Left lung (tissue), 10 donors: ENCODE results near the gene STARD3. TPM values are rescaled to one million over a fixed set of nuclear protein-coding genes. Genes with fewer than 3 reads are reported as not detected.

Source experiments
- ATAC-seq: fragments of 200-7000 bp; cut with Tn5 transposase; one replicate; pipeline ENCODE4 v1.9.1; 2020; ENCODE audit warnings: moderate library complexity
- DNase-seq, 4 donors: peaks; one replicate each; pipeline ENCODE4 v3.0.0-alpha.2; 2013 to 2020
- H3K27ac ChIP-seq, 2 donors: fragments of 200-600 bp; sonication (generic) in 1 of 2; one replicate each; pipeline versions ENCODE4 v1.5.0 to v1.8.0; 2020 to 2021
- H3K27me3 ChIP-seq, 2 donors: fragments of 200-600 bp; sonication (generic) in 1 of 2; one replicate each; pipeline versions ENCODE4 v1.5.0 to v1.8.0; 2020 to 2021
- H3K36me3 ChIP-seq, 2 donors: fragments of 200-600 bp; sonication (generic) in 1 of 2; one replicate each; pipeline versions ENCODE4 v1.5.0 to v1.8.0; 2020 to 2021
- H3K4me1 ChIP-seq, 2 donors: fragments of 200-600 bp; one replicate each; pipeline ENCODE4 v1.8.0; 2021
- H3K4me3 ChIP-seq, 2 donors: fragments of 200-600 bp; sonication (generic) in 1 of 2; one replicate each; pipeline versions ENCODE4 v1.5.0 to v1.8.0; 2020 to 2021; ENCODE audit warnings: mild to moderate bottlenecking in 1 of 2
- H3K9me3 ChIP-seq, 2 donors: fragments of 200-600 bp; sonication (generic) in 1 of 2; one replicate each; pipeline versions ENCODE4 v1.5.0 to v1.8.0; 2020 to 2021
- intact Hi-C, 2 donors: fragments of 100-400 bp; cut with DNase I; formaldehyde crosslinking; loops; one replicate each; pipeline versions ENCODE4 v1.11.2 to v1.14.2; 2022
- polyA plus RNA-seq, 6 donors: library from polyadenylated mRNA; unstranded; fragments of 120-200 nt; gene quantifications; one replicate each; pipeline ENCODE4 v1.2.1, GENCODE V29; 2013; ENCODE audit not compliant: insufficient read length in 6 of 6
- total RNA-seq, 2 donors: library from RNA; stranded (reverse); fragmentation: NEBNext Ultra II Directional; extraction: Animal tissue kit (Norgen Biotek cat#: 25700); gene quantifications; one replicate each; pipeline ENCODE4 v1.2.1, GENCODE V29; 2021
- TF ChIP-seq, protein P1 (sequence below), 2 donors: fragments of 200-600 bp; sonication (generic) in 1 of 2; IDR thresholded peaks; one replicate each; pipeline versions ENCODE4 v1.5.0 to v1.8.0; 2021; ENCODE audit warnings: antibody characterized with exemption in 2 of 2
- donor health status: DM: no; HTN: yes; CAD: no.
- donor health status: DM: no; HTN: no; CAD: no.

STARD3 gene
- total and polyA plus RNA-seq, 8 donors, result 42.1 to 66.1 (median 55.9) TPM

DNA sequence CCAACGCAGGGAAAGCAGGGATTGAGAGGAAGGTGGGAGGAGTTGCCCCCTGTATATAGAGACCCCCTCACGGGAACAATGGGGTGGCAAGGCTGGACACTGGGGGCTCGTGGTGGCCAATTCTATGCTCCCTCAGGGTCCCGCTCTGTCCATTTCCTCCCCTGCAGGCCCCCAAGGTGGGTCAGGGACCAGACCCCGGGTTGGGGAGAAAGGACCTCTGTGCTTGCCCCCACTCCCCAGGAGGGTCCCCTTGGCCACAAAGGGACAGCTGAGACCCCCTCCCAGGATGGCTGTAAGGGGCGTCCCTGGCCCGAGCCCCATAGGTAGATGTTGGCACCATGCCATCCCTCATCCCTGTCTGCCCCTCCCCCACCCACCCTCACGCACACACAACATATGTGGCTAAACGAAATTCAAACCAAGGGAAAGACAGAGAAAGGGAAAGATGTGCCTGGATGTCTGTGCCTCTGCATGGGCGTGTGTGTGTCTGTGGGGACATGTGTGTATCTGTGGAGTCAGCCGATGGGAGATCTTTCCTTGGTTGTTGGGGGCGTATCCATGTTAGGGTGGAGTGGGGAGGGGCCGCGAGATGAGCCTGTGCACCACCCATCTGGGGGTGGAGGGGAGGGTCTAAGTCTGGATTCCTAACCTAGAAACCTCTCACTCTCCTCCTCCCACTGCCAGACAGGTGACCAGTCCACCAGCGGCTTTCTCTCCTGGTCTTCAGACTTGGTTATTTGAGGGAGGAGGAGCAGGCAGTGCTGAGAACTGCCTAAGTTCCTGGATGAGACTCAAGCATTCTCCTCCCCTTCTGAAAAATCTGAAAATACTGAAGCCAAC, 28.6 kb upstream of the STARD3 start:
- intact Hi-C loops, result no loop called here
- Histone ChIP-seq H3K4me3 (no peak overlapping the region), H3K27ac (no peak overlapping the region), H3K9me3 (no peaks in the 10 kb centered on the region), H3K4me1 (peaks cover 10 to 35% of the 10 kb centered on the region in 2 donors), H3K27me3 (peaks cover 59 to 100% of the 10 kb centered on the region in 2 donors), H3K36me3 (no peaks in the 10 kb centered on the region)
- TF ChIP-seq, protein P1, sequence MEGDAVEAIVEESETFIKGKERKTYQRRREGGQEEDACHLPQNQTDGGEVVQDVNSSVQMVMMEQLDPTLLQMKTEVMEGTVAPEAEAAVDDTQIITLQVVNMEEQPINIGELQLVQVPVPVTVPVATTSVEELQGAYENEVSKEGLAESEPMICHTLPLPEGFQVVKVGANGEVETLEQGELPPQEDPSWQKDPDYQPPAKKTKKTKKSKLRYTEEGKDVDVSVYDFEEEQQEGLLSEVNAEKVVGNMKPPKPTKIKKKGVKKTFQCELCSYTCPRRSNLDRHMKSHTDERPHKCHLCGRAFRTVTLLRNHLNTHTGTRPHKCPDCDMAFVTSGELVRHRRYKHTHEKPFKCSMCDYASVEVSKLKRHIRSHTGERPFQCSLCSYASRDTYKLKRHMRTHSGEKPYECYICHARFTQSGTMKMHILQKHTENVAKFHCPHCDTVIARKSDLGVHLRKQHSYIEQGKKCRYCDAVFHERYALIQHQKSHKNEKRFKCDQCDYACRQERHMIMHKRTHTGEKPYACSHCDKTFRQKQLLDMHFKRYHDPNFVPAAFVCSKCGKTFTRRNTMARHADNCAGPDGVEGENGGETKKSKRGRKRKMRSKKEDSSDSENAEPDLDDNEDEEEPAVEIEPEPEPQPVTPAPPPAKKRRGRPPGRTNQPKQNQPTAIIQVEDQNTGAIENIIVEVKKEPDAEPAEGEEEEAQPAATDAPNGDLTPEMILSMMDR (IDR thresholded peaks at IDR 0.05), result no peak
- DNase-seq, result no peak
- ATAC-seq, result no peak

DNA sequence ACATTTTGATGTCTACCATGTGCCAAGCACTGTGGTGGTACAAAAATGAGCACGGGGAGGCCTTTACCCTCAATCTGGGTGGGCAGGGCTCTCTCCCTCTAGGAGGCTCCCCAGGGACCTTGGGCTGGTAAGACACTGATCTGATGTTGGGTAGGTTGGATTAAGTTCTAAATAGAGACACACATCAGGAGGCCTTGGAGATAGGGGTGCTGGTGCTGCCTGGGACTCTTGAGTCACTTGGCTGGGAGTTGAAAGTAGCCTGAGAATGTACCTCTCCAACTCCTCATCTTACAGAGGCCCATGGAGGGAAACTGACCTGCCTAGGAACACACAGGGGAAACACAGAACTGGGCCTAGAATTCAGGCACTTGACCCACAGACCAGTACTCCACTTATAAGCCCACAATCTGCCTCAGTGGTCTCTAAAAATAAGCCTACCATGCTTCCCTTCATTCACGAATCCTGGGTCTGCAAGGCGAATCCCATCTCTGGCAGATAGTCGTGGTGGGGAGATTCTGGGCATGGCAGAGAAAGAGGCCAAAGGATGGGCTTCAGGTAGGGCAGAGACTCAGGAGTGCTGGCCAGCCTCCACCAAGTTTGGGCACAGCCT, 27.4 kb upstream of the STARD3 start:
- ATAC-seq (no peak), DNase-seq (no peak)
- Histone ChIP-seq H3K27ac (no peak overlapping the region), H3K27me3 (peaks cover 47 to 100% of the 10 kb centered on the region in 2 donors), H3K4me1 (peaks cover 10 to 27% of the 10 kb centered on the region in 2 donors), H3K36me3 (no peaks in the 10 kb centered on the region), H3K4me3 (no peak overlapping the region), H3K9me3 (no peaks in the 10 kb centered on the region)
- intact Hi-C loops, result no loop called here
- TF ChIP-seq, protein P1 (IDR thresholded peaks at IDR 0.05), result no peak

DNA sequence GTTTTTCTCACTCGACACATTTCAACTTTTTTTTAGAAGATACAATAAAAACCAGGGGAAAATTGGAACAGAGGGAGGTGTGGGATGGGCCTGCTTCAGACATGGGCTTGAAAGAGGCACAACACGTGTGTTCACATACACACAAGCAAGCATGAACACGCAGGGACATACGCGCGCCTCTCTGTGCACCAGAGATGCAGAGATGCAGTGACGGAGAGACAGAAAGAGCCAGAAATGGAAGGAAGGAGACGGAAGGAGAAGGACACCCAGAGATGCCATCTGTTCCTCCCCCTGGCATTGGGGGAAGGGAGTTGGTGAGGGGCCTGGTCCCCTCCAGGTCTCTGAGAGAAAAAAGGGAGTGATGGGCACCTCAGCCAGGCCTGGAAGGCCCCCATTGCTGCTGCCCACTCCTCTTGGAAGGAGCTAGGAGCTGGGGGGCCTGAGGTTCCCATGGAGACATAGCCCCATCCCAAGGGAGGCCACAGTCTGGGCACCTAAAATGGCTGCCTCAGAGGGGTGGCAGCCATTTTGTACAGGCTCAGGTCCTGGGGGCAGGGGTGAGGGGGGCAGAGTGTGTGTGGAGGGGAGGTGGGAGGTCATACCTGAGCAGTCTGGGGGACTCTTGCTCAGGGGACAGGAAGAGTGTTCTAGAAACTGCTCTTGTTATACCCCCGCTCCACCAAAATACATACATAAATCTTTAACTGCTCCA, 25.4 kb upstream of the STARD3 start:
- DNase-seq (no peak), ATAC-seq (no peak)
- TF ChIP-seq, protein P1 (IDR thresholded peaks at IDR 0.05), result no peak
- H3K36me3 ChIP-seq, result no peaks in the 10 kb centered on the region
- peaks cover 27 to 99% of the 10 kb centered on the region in 2 donors for H3K27me3 ChIP-seq
- peaks cover 7 to 8% of the 10 kb centered on the region in 2 donors for H3K4me1 ChIP-seq
- no peaks in the 10 kb centered on the region for H3K9me3 ChIP-seq
- intact Hi-C loops, result no loop called here
- H3K27ac ChIP-seq, result no peak overlapping the region
- no peak overlapping the region for H3K4me3 ChIP-seq

DNA sequence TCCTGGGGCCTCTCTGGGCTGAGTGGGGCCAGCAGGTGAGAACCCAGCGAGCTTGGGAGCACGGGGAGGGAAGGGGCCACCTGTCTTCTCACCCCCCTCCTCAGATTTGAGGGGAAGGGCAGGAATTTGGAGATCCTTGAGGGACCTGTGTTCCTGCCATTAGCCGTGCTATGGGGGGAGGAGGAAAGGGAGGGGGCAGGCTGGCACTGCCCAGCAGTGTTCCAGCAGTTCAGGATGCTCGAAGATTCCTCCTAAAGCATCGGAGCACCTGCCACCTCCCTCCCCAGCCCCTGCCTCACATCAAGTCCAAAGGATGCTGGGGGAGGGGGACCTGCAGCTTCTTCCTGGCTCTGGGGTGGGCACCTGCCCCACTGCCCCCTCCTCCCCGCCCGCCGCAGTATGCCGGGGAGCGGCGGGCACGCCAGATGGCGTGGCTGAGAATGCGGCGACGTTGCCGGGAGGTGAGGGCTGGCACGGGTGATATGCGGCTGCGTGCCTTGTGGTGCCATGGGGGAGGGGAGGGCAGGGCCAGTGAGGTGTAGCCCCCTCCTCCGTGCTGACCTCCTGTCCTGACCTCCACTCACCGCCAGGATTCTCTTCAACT, 24.6 kb upstream of the STARD3 start:
- no peak overlapping the region for H3K4me3 ChIP-seq
- peaks cover 18 to 99% of the 10 kb centered on the region in 2 donors for H3K27me3 ChIP-seq
- peaks cover 0 to 4% of the 10 kb centered on the region in 2 donors for H3K4me1 ChIP-seq
- H3K36me3 ChIP-seq, result no peaks in the 10 kb centered on the region
- ATAC-seq (no peak), DNase-seq (no peak)
- TF ChIP-seq, protein P1 (IDR thresholded peaks at IDR 0.05), result no peak
- intact Hi-C loops, result no loop called here
- H3K27ac ChIP-seq, result no peak overlapping the region
- no peaks in the 10 kb centered on the region for H3K9me3 ChIP-seq
